ENCODE results near the gene SRCIN1. TPM values are rescaled to one million over a fixed set of nuclear protein-coding genes. Genes with fewer than 3 reads are reported as not detected.

Gene SRCIN1
- total RNA-seq, 2 donors from 2014 or later, result 11.2 to 19.8 TPM

DNA sequence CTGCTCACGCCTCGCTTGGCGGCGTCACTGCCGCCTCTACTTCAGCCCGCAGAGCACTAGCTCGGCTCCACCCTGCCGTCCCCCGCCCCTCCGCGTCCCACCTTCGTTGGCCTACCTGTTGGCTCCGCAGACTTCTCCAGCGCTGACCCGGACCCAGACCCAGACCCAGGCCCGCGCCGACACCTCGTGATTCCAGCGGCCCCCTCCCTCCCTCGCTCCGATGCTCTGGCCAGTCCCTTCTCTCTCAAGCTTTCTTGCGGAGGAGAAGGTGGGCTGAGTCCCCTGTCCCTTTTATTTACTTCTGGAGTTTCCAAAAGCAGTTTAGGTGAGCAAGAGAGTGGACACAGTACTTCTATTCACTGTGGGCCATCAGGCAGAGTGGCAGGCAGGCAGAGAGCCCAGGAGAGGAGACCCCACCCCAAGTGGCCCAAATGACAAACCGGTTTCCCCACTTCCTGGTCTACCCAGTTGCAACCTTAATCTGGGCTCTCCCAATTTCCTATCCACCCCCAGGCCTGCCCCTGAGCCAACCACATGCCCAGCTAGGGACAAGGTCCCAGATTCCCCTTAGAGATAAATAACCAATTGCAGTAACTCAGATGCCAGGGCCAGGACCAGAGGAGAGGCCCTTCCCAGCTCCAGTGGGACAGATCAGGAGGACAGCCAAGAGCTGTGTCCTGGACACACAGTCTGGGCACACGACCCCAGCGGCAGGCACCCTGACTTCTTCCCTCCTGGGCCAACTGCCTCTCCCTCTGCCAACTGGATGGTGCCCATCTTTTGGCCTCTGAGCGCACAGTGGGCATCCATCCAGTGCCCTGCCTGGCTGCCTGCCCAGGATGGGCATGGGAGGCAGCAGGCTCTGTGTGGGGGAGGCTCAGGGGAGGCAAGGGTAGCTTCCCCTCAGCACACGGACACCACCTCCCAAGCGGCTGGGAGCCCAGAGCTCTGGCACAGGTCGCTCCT is 1.2 kb upstream of the SRCIN1 start:
- H3K27me3 ChIP-seq, result no peaks in the 10 kb centered on the region
- peak; percentile 59 for ATAC-seq
- peak; percentile 53 to 77 (median 69) for DNase-seq

DNA sequence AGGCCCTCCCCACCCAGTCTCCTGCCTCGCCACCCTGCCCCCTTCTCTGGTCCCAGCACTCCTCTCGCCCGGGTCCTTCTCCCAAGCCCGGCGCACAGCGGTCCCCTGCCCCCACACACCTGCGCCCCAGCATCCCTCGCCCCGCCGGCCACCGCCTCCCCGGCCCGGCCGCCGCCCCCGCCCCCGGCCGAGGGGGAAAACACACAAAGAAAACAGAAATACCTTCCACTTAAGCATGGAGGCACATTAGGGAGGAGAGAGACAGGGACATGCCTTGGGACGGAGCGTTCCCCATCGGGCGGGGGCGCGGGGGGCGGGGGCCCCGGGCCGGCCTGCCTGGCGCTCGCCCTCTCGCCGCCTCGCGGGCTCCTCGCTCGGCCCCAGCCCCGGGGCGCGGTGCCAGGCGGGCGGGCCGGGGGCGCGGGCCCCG is 326 bp downstream of the SRCIN1 start:
- TF ChIP-seq, protein P1, sequence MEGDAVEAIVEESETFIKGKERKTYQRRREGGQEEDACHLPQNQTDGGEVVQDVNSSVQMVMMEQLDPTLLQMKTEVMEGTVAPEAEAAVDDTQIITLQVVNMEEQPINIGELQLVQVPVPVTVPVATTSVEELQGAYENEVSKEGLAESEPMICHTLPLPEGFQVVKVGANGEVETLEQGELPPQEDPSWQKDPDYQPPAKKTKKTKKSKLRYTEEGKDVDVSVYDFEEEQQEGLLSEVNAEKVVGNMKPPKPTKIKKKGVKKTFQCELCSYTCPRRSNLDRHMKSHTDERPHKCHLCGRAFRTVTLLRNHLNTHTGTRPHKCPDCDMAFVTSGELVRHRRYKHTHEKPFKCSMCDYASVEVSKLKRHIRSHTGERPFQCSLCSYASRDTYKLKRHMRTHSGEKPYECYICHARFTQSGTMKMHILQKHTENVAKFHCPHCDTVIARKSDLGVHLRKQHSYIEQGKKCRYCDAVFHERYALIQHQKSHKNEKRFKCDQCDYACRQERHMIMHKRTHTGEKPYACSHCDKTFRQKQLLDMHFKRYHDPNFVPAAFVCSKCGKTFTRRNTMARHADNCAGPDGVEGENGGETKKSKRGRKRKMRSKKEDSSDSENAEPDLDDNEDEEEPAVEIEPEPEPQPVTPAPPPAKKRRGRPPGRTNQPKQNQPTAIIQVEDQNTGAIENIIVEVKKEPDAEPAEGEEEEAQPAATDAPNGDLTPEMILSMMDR (IDR thresholded peaks at IDR 0.05), result no peak
- no peak for TF ChIP-seq POLR2A (IDR thresholded peaks at IDR 0.05)
- 1% methylated on average over 43 of the region's 44 CpGs; no CpG with 5 or more reads in 1 of the 2 donors for WGBS, 2 donors
- H3K27ac ChIP-seq, result no peak overlapping the region
- H3K9me3 ChIP-seq, result no peaks in the 10 kb centered on the region
- H3K4me1 ChIP-seq, result peaks cover 32% of the 10 kb centered on the region
- no peaks in the 10 kb centered on the region for H3K27me3 ChIP-seq
- no peaks in the 10 kb centered on the region for H3K36me3 ChIP-seq (replicated peaks in 1 of 2; ENCODE audit: insufficient read depth in 1 of 2, low read depth in 2 of 2)
- H3K4me3 ChIP-seq, result no peak overlapping the region
- DNase-seq (no peak), ATAC-seq (peak; percentile 51)
- intact Hi-C loops (cut with DNase I), result no loop called here

More for the DNA sequence above, 1.2 kb upstream of the SRCIN1 start:
- Histone ChIP-seq H3K9me3 (no peaks in the 10 kb centered on the region), H3K36me3 (replicated peaks in 1 of 2; ENCODE audit: insufficient read depth in 1 of 2, low read depth in 2 of 2) (no peaks in the 10 kb centered on the region), H3K4me1 (peaks cover 32% of the 10 kb centered on the region), H3K27ac (peak overlapping the region; percentile 50 to 80 (median 77)), H3K4me3 (peak overlapping the region; percentile 25 to 48)
- WGBS, 2 donors, result 12 to 18% methylated on average over 8 to 25 of the region's 30 CpGs
- intact Hi-C loops (cut with DNase I), result no loop called here
- TF ChIP-seq POLR2A (IDR thresholded peaks at IDR 0.05), result peak in 2 of 3 donors; percentile 45
- TF ChIP-seq, protein P1 (IDR thresholded peaks at IDR 0.05), result no peak

DNA sequence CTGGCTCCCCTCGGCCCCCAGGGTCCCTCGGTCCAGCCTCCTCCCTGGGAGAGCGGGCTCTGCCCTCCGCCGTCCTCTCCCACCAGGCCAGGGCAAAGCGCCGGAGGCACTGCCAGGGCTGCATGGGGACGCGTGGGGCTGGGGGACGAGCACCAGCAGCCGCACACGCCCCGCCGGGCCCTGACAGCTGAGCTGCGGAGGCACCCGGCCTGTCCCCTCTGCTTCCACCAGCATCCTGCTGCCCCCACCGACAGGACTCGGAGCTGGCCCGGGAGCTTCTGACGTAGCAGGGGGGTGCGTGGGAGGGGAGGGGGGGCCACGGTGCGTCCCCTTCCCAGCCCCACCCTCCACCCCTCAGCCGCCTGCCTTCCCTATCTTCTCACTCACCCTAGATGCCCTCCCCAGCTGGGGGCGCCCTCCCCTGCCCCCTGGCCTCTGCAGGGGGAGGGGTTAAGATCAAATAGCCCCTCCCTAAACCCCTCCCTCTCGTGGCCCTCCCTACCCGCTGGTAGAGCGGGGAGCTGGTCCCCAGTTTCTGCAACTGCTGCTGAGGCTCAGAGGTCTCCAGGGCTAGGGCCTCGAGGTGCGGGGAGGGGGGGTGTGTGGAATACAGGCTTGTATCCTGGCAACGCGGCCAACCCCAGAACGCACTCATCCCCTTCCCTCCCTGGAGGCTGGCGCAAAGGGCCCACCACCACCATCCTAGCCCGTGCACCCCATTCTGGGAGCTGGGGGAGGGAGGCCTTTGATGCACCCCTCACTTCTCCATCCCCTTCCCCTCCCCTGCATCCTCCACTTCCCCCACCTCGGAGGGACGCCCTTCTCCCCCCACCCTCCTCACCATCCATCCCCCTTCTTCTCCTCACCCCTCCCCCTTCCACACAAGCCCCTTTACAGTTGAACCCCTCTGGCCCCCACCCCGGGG is 1.0 kb downstream of the SRCIN1 start:
- H3K4me1 ChIP-seq, result peaks cover 32% of the 10 kb centered on the region
- no peaks in the 10 kb centered on the region for H3K36me3 ChIP-seq (replicated peaks in 1 of 2; ENCODE audit: insufficient read depth in 1 of 2, low read depth in 2 of 2)
- WGBS, 2 donors, result 17 to 19% methylated on average over 15 to 32 of the region's 38 CpGs
- ATAC-seq (no peak), DNase-seq (peak in 1 of 4 donors; percentile 44)
- TF ChIP-seq, protein P1 (IDR thresholded peaks at IDR 0.05), result no peak
- no peak for TF ChIP-seq POLR2A (IDR thresholded peaks at IDR 0.05)
- intact Hi-C loops (cut with DNase I), result no loop called here
- H3K27me3 ChIP-seq, result no peaks in the 10 kb centered on the region
- H3K9me3 ChIP-seq, result no peaks in the 10 kb centered on the region
- H3K4me3 ChIP-seq, result no peak overlapping the region
- H3K27ac ChIP-seq, result no peak overlapping the region

DNA sequence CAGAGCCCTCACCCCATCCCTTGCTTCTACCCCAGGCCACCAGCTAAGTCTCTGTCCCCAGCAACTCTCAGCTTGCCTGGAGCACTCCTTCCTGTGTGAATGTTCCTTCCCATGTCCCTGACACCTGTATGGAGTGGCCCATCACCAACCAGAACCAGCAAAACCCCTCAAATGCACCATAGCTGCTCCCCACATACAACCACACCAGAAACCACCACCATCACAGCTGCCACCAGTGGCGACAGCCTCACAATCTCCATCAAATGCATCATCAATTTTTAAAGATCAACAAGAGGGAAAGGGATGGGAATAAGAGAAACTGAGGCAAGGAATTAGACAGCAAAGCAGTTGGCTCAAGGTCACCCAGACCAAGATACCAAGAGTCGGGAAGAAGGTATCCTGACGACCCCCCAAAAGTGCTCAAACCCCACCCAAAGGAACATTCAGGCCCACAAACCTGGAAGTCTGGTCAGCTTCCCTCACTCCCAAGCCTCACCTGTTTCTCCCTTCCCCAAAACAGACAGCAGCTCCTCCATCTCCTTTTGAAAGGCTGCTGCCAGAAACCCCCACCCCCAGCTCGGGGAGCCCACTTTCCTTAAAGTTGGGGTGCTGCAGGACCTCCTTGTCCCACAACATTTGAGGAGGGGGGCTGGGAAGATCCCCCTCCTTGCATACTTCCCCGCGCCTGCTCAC is 1.8 kb downstream of the SRCIN1 start:
- ATAC-seq (no peak), DNase-seq (no peak)
- TF ChIP-seq POLR2A (IDR thresholded peaks at IDR 0.05), result no peak
- TF ChIP-seq, protein P1 (IDR thresholded peaks at IDR 0.05), result no peak
- H3K27ac ChIP-seq, result no peak overlapping the region
- H3K4me3 ChIP-seq, result no peak overlapping the region
- no peaks in the 10 kb centered on the region for H3K27me3 ChIP-seq
- intact Hi-C loops (cut with DNase I), result no loop called here
- no peaks in the 10 kb centered on the region for H3K36me3 ChIP-seq (replicated peaks in 1 of 2; ENCODE audit: insufficient read depth in 1 of 2, low read depth in 2 of 2)
- 50 to 61% methylated on average over 6 of the region's 6 CpGs for WGBS, 2 donors
- peaks cover 32% of the 10 kb centered on the region for H3K4me1 ChIP-seq
- no peaks in the 10 kb centered on the region for H3K9me3 ChIP-seq
